LHCN-M2 (cell line): Measurements from ENCODE around the gene SLC27A3. TPM values are rescaled to one million over a fixed set of nuclear protein-coding genes. Genes with fewer than 3 reads are reported as not detected.

Source experiments
- DNase-seq: peaks from one replicate; pipeline ENCODE4 v3.0.0-alpha.2; 2012; ENCODE audit warnings: low read depth
- polyA plus RNA-seq: library from polyadenylated mRNA; unstranded; fragments of >200 nt; gene quantifications from one replicate; pipeline ENCODE4 v1.2.1, GENCODE V29; 2012; ENCODE audit warnings: missing spikeins
- total RNA-seq: library from RNA; depleted of rRNA; stranded (reverse); fragments of >200 nt; gene quantifications from 2 replicates; pipeline ENCODE4 v1.2.3, GENCODE V29; 2014; rRNA removed

The SLC27A3 gene
- 0.38 and 0.98 TPM in 2 replicates for total RNA-seq
- 0.73 TPM for polyA plus RNA-seq

- DNase-seq: no peak
Observed at GRCh38 chr1:153774780-153775457, at the start of gene SLC27A3. TSS of gene SLC27A3 (plus strand) at chr1:153775407. CDS start at chr1:153775498, 91 bp downstream.

- peak; percentile 100 for DNase-seq
Observed at GRCh38 chr1:153727463-153728304, 47.5 kb upstream of the SLC27A3 start, which contains the start of gene INTS3. TSS of gene INTS3 (plus strand) at chr1:153728050. CDS start at chr1:153728635, 585 bp downstream.

- peak; percentile 56 for DNase-seq
Observed at GRCh38 chr1:153728305-153729066, 46.7 kb upstream of the SLC27A3 start.

GRCh38 chr1:153730468-153730988 lies 44.7 kb upstream of the SLC27A3 start:
- no peak for DNase-seq

GRCh38 chr1:153733970-153734369 lies 41.2 kb upstream of the SLC27A3 start:
- DNase-seq: no peak

GRCh38 chr1:153734396-153735089 lies 40.7 kb upstream of the SLC27A3 start:
- DNase-seq: no peak

- no peak for DNase-seq
Observed at GRCh38 chr1:153735090-153735420, 40.2 kb upstream of the SLC27A3 start.

- no peak for DNase-seq
Observed at GRCh38 chr1:153741986-153742385, 33.2 kb upstream of the SLC27A3 start.

- peak; percentile 40 for DNase-seq
Observed at GRCh38 chr1:153742411-153743142, 32.6 kb upstream of the SLC27A3 start.

- no peak for DNase-seq
Observed at GRCh38 chr1:153745417-153745816, 29.8 kb upstream of the SLC27A3 start.

- no peak for DNase-seq
Observed at GRCh38 chr1:153746174-153746573, 29.0 kb upstream of the SLC27A3 start.

- no peak for DNase-seq
Observed at GRCh38 chr1:153748903-153749302, 26.3 kb upstream of the SLC27A3 start.

GRCh38 chr1:153749408-153750005 lies 25.7 kb upstream of the SLC27A3 start:
- peak; percentile 69 for DNase-seq

- no peak for DNase-seq
Observed at GRCh38 chr1:153750026-153750995, 24.9 kb upstream of the SLC27A3 start.

- DNase-seq: no peak
Observed at GRCh38 chr1:153752072-153752471, 23.1 kb upstream of the SLC27A3 start.

- peak; percentile 49 for DNase-seq
Observed at GRCh38 chr1:153752571-153753195, 22.5 kb upstream of the SLC27A3 start.

GRCh38 chr1:153754266-153754665 lies 20.9 kb upstream of the SLC27A3 start:
- no peak for DNase-seq

GRCh38 chr1:153760440-153760839 lies 14.8 kb upstream of the SLC27A3 start:
- peak; percentile 31 for DNase-seq
